ENCODE results near the gene CYB5D1. TPM values are rescaled to one million over a fixed set of nuclear protein-coding genes. Genes with fewer than 3 reads are reported as not detected.

Gene CYB5D1
- total RNA-seq, 5 donors from 2014 or later (not counting 1 experiment from before 2014, with no cell fraction given), result 5.5 to 12.4 (median 8.4) TPM

Other genes starting within 250 kb of the CYB5D1 start
- 10 to 100 TPM; 25.4 to 44.7 (median 40.5) TPM for gene FXR2, start 243.1 kb upstream of the CYB5D1 start, total RNA-seq
- 10 to 100 TPM; 53.2 to 68.8 (median 58.5) TPM for gene SAT2, start 230.2 kb upstream of the CYB5D1 start, total RNA-seq
- not detected for gene SHBG, start 227.9 kb upstream of the CYB5D1 start, total RNA-seq
- gene ATP1B2, start 207.1 kb upstream of the CYB5D1 start, total RNA-seq, result under 1 TPM in 4 of 5 donors, not detected in 1; 0.07 to 0.57 (median 0.43) TPM
- gene TP53, start 170.5 kb upstream of the CYB5D1 start, total RNA-seq, result 100 to 1,000 TPM in 2 of 5 donors, 10 to 100 TPM in 3; 65.1 to 108 (median 93.5) TPM
- 10 to 100 TPM in 3 of 5 donors, 1 to 10 TPM in 2; 8.0 to 14.6 (median 13.1) TPM for gene WRAP53, start 169.5 kb upstream of the CYB5D1 start, total RNA-seq
- gene EFNB3, start 152.8 kb upstream of the CYB5D1 start, total RNA-seq, result under 1 TPM in 3 of 5 donors, not detected in 2; 0.07 to 0.19 (median 0.18) TPM
- gene DNAH2, start 140.3 kb upstream of the CYB5D1 start, total RNA-seq, result not detected
- gene KDM6B, start 23.8 kb upstream of the CYB5D1 start, total RNA-seq, result 100 to 1,000 TPM in 3 of 5 donors, 10 to 100 TPM in 2; 87.3 to 180 (median 108) TPM
- 10 to 100 TPM in 2 of 5 donors, 1 to 10 TPM in 3; 5.8 to 27.1 (median 8.4) TPM for gene TMEM88, start 2.9 kb upstream of the CYB5D1 start, total RNA-seq
- gene NAA38, start 444 bp upstream of the CYB5D1 start, total RNA-seq, result 10 to 100 TPM; 15.8 to 40.6 (median 33.6) TPM
- 100 to 1,000 TPM; 250 to 331 (median 274) TPM for gene CHD3, start 30.8 kb downstream of the CYB5D1 start, total RNA-seq
- gene RNF227, start 58.3 kb downstream of the CYB5D1 start, total RNA-seq, result 1 to 10 TPM; 2.9 to 7.3 (median 5.2) TPM
- 10 to 100 TPM; 10.0 to 18.1 (median 14.5) TPM for gene KCNAB3, start 71.9 kb downstream of the CYB5D1 start, total RNA-seq
- gene TRAPPC1, start 73.9 kb downstream of the CYB5D1 start, total RNA-seq, result 100 to 1,000 TPM in 3 of 5 donors, 10 to 100 TPM in 2; 95.4 to 138 (median 113) TPM
- 10 to 100 TPM; 28.9 to 34.9 (median 32.9) TPM for gene CNTROB, start 74.2 kb downstream of the CYB5D1 start, total RNA-seq
- under 1 TPM in 1 of 5 donors, not detected in 4; 0.06 TPM for gene GUCY2D, start 144.6 kb downstream of the CYB5D1 start, total RNA-seq
- gene ALOX15B, start 181.1 kb downstream of the CYB5D1 start, total RNA-seq, result under 1 TPM in 3 of 5 donors, not detected in 2; 0.10 to 0.20 (median 0.13) TPM
- 1 to 10 TPM in 1 of 5 donors, under 1 TPM in 3, not detected in 1; 0.63 to 1.1 (median 0.81) TPM for gene ALOX12B, start 229.7 kb downstream of the CYB5D1 start, total RNA-seq

All from T-cell (primary cell).